A549 treated with CpdA at 1 μM for 4 hours (cell line): ENCODE data around the gene UBA7. TPM values are rescaled to one million over a fixed set of nuclear protein-coding genes. Genes with fewer than 3 reads are reported as not detected.

ENCODE experiments used
- total RNA-seq: library from RNA; stranded (reverse); fragments of 200-300 nt; extraction: Qiagen RNA extraction; gene quantifications from 5 replicates; pipeline ENCODE4 v1.2.3, GENCODE V29; 2022; ENCODE audit warnings: low read depth

The UBA7 gene, protein sequence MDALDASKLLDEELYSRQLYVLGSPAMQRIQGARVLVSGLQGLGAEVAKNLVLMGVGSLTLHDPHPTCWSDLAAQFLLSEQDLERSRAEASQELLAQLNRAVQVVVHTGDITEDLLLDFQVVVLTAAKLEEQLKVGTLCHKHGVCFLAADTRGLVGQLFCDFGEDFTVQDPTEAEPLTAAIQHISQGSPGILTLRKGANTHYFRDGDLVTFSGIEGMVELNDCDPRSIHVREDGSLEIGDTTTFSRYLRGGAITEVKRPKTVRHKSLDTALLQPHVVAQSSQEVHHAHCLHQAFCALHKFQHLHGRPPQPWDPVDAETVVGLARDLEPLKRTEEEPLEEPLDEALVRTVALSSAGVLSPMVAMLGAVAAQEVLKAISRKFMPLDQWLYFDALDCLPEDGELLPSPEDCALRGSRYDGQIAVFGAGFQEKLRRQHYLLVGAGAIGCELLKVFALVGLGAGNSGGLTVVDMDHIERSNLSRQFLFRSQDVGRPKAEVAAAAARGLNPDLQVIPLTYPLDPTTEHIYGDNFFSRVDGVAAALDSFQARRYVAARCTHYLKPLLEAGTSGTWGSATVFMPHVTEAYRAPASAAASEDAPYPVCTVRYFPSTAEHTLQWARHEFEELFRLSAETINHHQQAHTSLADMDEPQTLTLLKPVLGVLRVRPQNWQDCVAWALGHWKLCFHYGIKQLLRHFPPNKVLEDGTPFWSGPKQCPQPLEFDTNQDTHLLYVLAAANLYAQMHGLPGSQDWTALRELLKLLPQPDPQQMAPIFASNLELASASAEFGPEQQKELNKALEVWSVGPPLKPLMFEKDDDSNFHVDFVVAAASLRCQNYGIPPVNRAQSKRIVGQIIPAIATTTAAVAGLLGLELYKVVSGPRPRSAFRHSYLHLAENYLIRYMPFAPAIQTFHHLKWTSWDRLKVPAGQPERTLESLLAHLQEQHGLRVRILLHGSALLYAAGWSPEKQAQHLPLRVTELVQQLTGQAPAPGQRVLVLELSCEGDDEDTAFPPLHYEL
- 0.31 to 0.51 TPM (median 0.51 TPM) in 5 replicates for total RNA-seq

GRCh38 chr3:49813497-49814174 lies at the start of gene UBA7:
Gene UBA7 (minus strand): TSS chr3:49813953. CDS start chr3:49813787, 166 bp downstream.

DNA sequence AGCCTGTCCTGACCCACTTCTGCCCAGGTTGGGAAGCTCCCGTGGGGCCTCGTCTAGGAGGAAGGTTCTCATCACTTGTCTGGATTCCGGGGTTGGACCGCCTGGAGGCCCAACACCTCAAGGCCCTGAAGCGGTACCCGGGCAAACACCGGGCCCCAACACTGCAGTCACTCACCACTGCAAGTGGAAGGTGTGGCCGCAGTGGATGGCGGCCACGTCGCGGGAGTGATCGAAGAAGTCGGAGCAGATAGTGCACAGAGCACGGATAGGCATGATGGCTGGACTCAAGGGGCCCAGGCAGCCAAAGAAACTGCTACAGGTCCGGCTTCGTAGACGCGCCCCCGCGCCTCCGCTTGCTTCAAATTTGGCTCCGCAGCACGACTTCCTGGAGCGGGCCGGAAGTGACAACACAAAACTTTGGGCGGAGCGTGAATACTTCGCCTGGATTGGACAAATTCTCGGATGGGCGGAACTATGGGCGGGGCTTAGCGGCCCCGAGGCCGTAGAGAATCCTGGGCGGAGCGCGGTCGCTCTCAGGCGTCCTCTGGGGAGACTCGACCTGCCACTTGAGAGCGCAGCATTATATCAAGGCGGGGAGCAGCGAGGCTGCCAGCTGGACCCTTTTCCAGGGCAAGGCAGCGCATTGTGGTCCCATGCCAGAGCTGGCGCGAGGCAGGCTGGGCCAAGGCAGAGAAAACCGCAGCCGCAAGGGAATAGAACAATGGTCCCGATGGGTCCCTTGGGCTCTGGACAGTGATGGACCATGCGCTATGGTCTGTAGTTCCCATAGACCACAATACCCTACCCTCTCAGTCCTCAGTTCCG lies 42.6 kb upstream of the UBA7 start, which contains the start of gene TRAIP:
TSS of gene TRAIP (minus strand) at position 384 of the 825 bp plus-strand sequence. CDS start at position 273, 111 bp downstream.

GRCh38 chr3:49802719-49803464 lies 10.9 kb downstream of the UBA7 start, which contains the start of gene INKA1:
Gene INKA1 (plus strand): TSS chr3:49803261. CDS start chr3:49803393, 132 bp downstream.

DNA sequence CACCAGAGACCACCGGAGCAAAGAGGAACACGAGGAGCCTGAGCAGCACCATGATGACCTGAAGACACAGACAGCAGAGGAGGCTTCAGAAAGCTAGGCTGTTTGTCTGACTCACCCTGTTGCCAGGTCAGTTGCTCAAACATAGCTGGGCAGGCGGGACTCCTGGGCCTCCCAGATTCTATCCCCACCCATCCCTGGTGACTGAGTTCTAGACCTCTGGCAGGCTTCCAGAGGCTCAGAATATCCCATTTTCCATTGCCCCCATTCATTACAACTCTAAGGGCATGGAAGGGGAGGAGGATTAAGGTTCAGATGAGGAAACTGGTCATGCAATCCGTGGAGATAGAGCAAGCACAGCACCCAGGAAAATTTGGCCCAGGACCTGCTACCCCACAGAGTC lies 14.0 kb downstream of the UBA7 start, which contains the start of gene CDHR4:
TSS of gene CDHR4 (minus strand) at position 113 of the 400 bp plus-strand sequence. CDS start at position 52, 61 bp downstream.

GRCh38 chr3:49786357-49787181 lies 27.2 kb downstream of the UBA7 start, which contains the start of gene IP6K1:
Gene IP6K1 (minus strand): TSS chr3:49786542. CDS start chr3:49748040, 38,502 bp downstream.

Other genes starting within 250 kb of the UBA7 start
- 59.0 to 65.7 TPM (median 64.8 TPM) in 5 replicates for gene APEH, start 139.6 kb downstream of the UBA7 start, total RNA-seq
- 0.89 to 2.0 TPM (median 1.8 TPM) in 5 replicates for gene MST1, start 124.5 kb downstream of the UBA7 start, total RNA-seq
- 12.5 to 17.1 TPM (median 14.8 TPM) in 5 replicates for gene RNF123, start 124.4 kb downstream of the UBA7 start, total RNA-seq
- gene AMIGO3, start 94.3 kb downstream of the UBA7 start, total RNA-seq = 0.26 to 1.7 TPM (median 0.57 TPM) in 5 replicates
- gene GMPPB, start 90.0 kb downstream of the UBA7 start, total RNA-seq = 16.2 to 22.6 TPM (median 21.3 TPM) in 5 replicates
- gene IP6K1, start 27.4 kb downstream of the UBA7 start, total RNA-seq = 21.6 to 22.8 TPM (median 22.2 TPM) in 5 replicates
- gene CDHR4, start 14.1 kb downstream of the UBA7 start, total RNA-seq = 0.16 to 0.53 TPM (median 0.40 TPM) in 5 replicates
- 1.6 to 2.1 TPM (median 2.0 TPM) in 5 replicates for gene INKA1, start 10.7 kb downstream of the UBA7 start, total RNA-seq
- 11.7 to 15.5 TPM (median 13.2 TPM) in 5 replicates for gene TRAIP, start 42.6 kb upstream of the UBA7 start, total RNA-seq
- 0.29 to 0.51 TPM (median 0.37 TPM) in 5 replicates for gene CAMKV, start 56.0 kb upstream of the UBA7 start, total RNA-seq
- 5.0 to 10.2 TPM (median 7.9 TPM) in 5 replicates for gene MST1R, start 89.9 kb upstream of the UBA7 start, total RNA-seq
- 5.0 to 9.9 TPM (median 8.2 TPM) in 5 replicates for gene MON1A, start 115.9 kb upstream of the UBA7 start, total RNA-seq
- gene RBM6, start 126.2 kb upstream of the UBA7 start, total RNA-seq = 25.8 to 31.8 TPM (median 28.7 TPM) in 5 replicates